Common myeloid progenitor, CD34-positive (primary cell): ENCODE data around the gene DISC1.

ENCODE experiments used
- CTCF ChIA-PET: fragments of 350-600 bp; sonication (Branson Sonifier 250); formaldehyde crosslinking; loops from one replicate; lab custom pipeline; 2021; ENCODE audit warnings: antibody characterized with exemption; lab: Charles Lee
- POLR2A ChIA-PET: fragments of 350-600 bp; sonication (Branson Sonifier 250); formaldehyde crosslinking; loops from one replicate; lab custom pipeline; 2021; ENCODE audit warnings: antibody characterized with exemption; lab: Charles Lee
- DNase-seq, 3 donors: peaks; one replicate each; pipeline versions ENCODE4 v3.0.0 to v3.0.0-alpha.2; 2013
- H3K27ac ChIP-seq, 2 experiments: 1 replicate in 1 of 2; 2 replicates in 1 of 2; pipeline ENCODE4 v1.7.0; 2013; ENCODE audit warnings: inconsistent platforms in 2 of 2, low read length in 2 of 2, mild to moderate bottlenecking in 2 of 2, low read depth in 1 of 2, moderate library complexity in 1 of 2; ENCODE audit not compliant: severe bottlenecking in 2 of 2, insufficient read depth in 1 of 2, poor library complexity in 1 of 2
- H3K27me3 ChIP-seq, 5 experiments: replicated peaks in 2 of 5; 1 replicate in 3 of 5; 2 replicates in 2 of 5; pipeline versions ENCODE4 v1.6.1 to v1.7.0; 2013; ENCODE audit warnings: low read length in 4 of 5, mild to moderate bottlenecking in 2 of 5, moderate library complexity in 2 of 5, inconsistent platforms in 1 of 5; ENCODE audit not compliant: insufficient read depth in 5 of 5, control insufficient read depth in 4 of 5
- H3K36me3 ChIP-seq, 4 experiments: 1 replicate in 2 of 4; 2 replicates in 2 of 4; pipeline versions ENCODE4 v1.6.1 to v1.7.0; 2013; ENCODE audit warnings: low read length in 3 of 4, control low read depth in 1 of 4, mild to moderate bottlenecking in 1 of 4; ENCODE audit not compliant: control insufficient read depth in 4 of 4, insufficient read depth in 4 of 4
- H3K4me1 ChIP-seq, 4 experiments: 1 replicate in 3 of 4; 2 replicates in 1 of 4; pipeline versions ENCODE4 v1.6.1 to v1.7.1; 2013; ENCODE audit warnings: low read length in 3 of 4, mild to moderate bottlenecking in 3 of 4, control low read depth in 1 of 4, inconsistent platforms in 1 of 4, moderate library complexity in 1 of 4; ENCODE audit not compliant: control insufficient read depth in 4 of 4, insufficient read depth in 4 of 4; ENCODE audit errors: control extremely low read depth in 1 of 4
- H3K4me3 ChIP-seq, 7 experiments: 1 replicate in 4 of 7; 2 replicates in 3 of 7; pipeline versions ENCODE4 v1.5.1 to v1.7.0; 2013; ENCODE audit warnings: mild to moderate bottlenecking in 7 of 7, low read length in 6 of 7, moderate library complexity in 6 of 7, inconsistent platforms in 2 of 7, low read depth in 2 of 7, control low read depth in 1 of 7; ENCODE audit not compliant: insufficient read depth in 4 of 7, control insufficient read depth in 1 of 7; ENCODE audit errors: extremely low read depth in 1 of 7
- H3K9me3 ChIP-seq, 5 experiments: 1 replicate in 4 of 5; 2 replicates in 1 of 5; pipeline versions ENCODE4 v1.6.1 to v1.7.1; 2013; ENCODE audit warnings: low read length in 4 of 5, mild to moderate bottlenecking in 2 of 5, inconsistent platforms in 1 of 5, low read depth in 1 of 5, moderate library complexity in 1 of 5; ENCODE audit not compliant: control insufficient read depth in 4 of 5, insufficient read depth in 2 of 5; ENCODE audit errors: control extremely low read depth in 1 of 5
- WGBS: methylation state at CpG from one replicate; pipeline ENCODE4 v1.1.5; 2013; ENCODE audit not compliant: insufficient coverage; 5-methylcytosine and 5-hydroxymethylcytosine counted together

DISC1 gene

GRCh38 chr1:231838521-231838920 is 211.9 kb downstream of the DISC1 start:
- ChIA-PET CTCF (no interaction called here), POLR2A (no interaction called here)
- H3K9me3 ChIP-seq: no peaks in the 10 kb centered on the region
- H3K4me3 ChIP-seq: no peak overlapping the region
- DNase-seq: no peak
- no peak overlapping the region for H3K27ac ChIP-seq
- WGBS: 86% methylated on average over 2 of the region's 7 CpGs
- H3K36me3 ChIP-seq: peaks cover 0 to 3% (median 2%) of the 10 kb centered on the region in 4 experiments
- H3K27me3 ChIP-seq: no peaks in the 10 kb centered on the region
- H3K4me1 ChIP-seq: no peaks in the 10 kb centered on the region

- Histone ChIP-seq H3K27me3 (no peaks in the 10 kb centered on the region), H3K4me1 (peaks cover 0 to 11% (median 7%) of the 10 kb centered on the region in 4 experiments), H3K4me3 (no peak overlapping the region), H3K27ac (no peak overlapping the region), H3K36me3 (peaks cover 0 to 3% (median 2%) of the 10 kb centered on the region in 4 experiments), H3K9me3 (no peaks in the 10 kb centered on the region)
- no peak for DNase-seq
- ChIA-PET CTCF (no interaction called here), POLR2A (no interaction called here)
- 100% methylated on average over 2 of the region's 2 CpGs for WGBS
These were observed 213.4 kb downstream of the DISC1 start for GRCh38 chr1:231839999-231840398.

DNA sequence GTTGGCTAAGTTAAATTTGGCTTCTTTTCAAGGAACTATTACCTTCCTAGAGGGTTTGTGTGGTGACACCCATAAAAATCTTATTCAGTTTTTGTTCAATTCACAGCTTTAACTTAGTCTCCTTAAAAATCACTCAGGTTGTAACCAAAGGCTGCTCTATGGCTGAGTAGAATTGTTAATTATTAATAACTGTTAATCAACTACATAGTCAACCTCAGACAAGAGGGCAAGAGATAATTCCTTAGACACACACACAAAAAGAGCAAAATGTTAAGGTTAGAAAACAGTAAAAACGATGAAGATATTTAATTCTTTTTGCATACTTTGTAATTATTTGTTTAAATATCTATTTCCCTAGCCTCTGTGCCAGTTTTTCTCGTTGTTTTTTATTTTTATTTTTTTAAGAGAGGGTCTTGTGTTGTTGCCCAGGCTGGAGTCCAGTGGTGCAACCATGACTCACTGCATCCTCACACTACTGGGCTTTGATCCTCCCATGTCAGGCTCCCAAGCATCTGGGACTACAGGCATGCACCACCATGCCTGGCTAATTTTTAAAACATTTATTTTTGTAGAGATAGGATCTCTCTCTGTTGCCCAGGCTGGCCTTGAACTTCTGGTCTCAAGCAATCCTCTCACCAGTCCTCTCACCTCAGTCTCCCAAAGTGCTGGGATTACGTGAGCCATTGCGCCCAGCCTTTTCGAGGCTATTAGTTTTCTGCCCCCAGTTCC is 215.2 kb downstream of the DISC1 start:
- Histone ChIP-seq H3K27ac (no peak overlapping the region), H3K36me3 (peaks cover 0 to 2% (median 0%) of the 10 kb centered on the region in 4 experiments), H3K4me1 (peaks cover 0 to 19% (median 13%) of the 10 kb centered on the region in 4 experiments), H3K4me3 (no peak overlapping the region), H3K27me3 (no peaks in the 10 kb centered on the region), H3K9me3 (no peaks in the 10 kb centered on the region)
- CTCF ChIA-PET: no interaction called here
- 100% methylated on average over 1 of the region's 5 CpGs for WGBS
- POLR2A ChIA-PET: no interaction called here
- DNase-seq: no peak

GRCh38 chr1:231842441-231842840 is 215.9 kb downstream of the DISC1 start:
- Histone ChIP-seq H3K36me3 (peaks cover 0 to 2% (median 0%) of the 10 kb centered on the region in 4 experiments), H3K9me3 (no peaks in the 10 kb centered on the region), H3K27me3 (no peaks in the 10 kb centered on the region), H3K4me3 (no peak overlapping the region), H3K4me1 (peaks cover 0 to 19% (median 13%) of the 10 kb centered on the region in 4 experiments), H3K27ac (no peak overlapping the region)
- no CpG with 5 or more reads among the region's 1 CpG for WGBS
- POLR2A ChIA-PET: no interaction called here
- no peak for DNase-seq
- CTCF ChIA-PET: interaction anchor here (0.7 kb wide), 1 partner anchor 61 kb away, joined by 3 read pairs; no protein-coding TSS in a partner anchor

DNA sequence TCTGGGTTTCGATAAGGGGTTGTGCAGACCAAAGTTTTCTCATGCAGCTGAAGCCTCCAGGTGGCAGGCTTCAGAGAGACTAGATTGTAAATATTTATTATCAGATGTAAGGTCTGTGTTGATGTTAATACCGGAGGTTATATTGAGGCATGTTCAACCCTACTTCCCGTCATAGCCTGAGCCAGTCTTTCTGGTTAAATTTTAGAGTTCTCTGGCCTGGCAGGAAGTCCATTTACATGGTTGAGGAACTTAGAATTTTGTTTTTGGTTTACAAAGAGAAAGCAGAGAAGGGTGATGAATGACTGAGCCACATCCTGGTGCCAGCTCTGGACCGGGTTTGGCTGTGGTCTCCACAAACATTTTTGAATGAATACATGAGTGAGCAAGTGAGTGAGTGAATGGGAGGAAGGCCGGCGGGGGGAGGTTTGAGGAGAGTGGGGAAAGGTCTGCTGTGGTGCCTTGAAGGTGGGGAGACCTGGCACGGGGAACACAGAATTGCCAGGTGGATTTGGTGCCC is 218.5 kb downstream of the DISC1 start:
- Histone ChIP-seq H3K36me3 (peaks cover 0 to 2% (median 0%) of the 10 kb centered on the region in 4 experiments), H3K27me3 (no peaks in the 10 kb centered on the region), H3K4me1 (peaks cover 0 to 19% (median 13%) of the 10 kb centered on the region in 4 experiments), H3K4me3 (peak overlapping the region in 2 of 7 experiments; percentile 40 to 41), H3K27ac (no peak overlapping the region), H3K9me3 (no peaks in the 10 kb centered on the region)
- 5% methylated on average over 4 of the region's 7 CpGs for WGBS
- peak; percentile 14 to 85 (median 79) for DNase-seq
- ChIA-PET POLR2A (no interaction called here), CTCF (interaction anchor here (1.8 kb wide), 1 partner anchor 23 kb away, joined by 5 read pairs; no protein-coding TSS in a partner anchor)

DNA sequence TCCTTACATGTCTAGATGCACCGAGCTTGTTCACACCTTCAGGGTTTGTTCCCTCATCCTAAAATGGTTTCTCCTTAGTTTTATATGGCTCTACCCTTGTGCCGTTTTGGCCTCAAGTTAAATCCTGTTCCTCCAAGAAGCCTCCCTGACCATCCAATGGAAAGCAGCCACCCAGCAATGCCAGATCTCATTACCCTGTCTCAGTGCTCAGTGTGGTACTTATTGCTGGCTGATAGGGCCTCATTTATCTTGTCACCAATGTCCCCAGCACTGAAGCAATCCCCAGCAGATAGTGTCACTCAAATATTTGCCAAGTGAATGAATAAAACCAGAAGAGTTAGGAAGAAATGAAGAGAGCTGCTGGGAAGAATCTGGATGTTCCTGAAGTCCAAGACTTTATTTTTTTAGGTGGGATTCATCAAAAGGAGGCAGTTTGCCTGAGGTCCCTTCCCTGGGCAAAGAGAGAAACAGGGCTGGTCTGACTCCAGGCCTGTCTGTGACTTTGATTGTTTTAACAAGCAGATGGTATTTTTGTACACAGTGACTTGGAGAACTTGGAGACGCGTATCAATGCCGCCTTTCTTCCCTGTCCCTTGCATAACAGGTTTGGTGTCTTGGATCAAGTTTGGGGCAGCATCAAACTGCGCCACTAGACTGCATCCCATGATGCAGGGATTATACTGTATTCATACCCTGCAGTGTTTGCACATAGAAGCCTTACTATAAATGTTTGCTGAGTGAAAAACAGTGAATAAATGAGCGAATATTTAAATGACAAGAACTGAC is 221.2 kb downstream of the DISC1 start:
- Histone ChIP-seq H3K4me1 (peaks cover 0 to 19% (median 13%) of the 10 kb centered on the region in 4 experiments), H3K36me3 (peaks cover 0 to 4% (median under 1%) of the 10 kb centered on the region in 4 experiments), H3K4me3 (no peak overlapping the region), H3K27ac (no peak overlapping the region), H3K9me3 (no peaks in the 10 kb centered on the region), H3K27me3 (no peaks in the 10 kb centered on the region)
- DNase-seq: no peak
- ChIA-PET CTCF (no interaction called here), POLR2A (no interaction called here)
- 96% methylated on average over 4 of the region's 7 CpGs for WGBS
